Mesenchymal stem cell (in vitro differentiated cells and primary cell): ENCODE measurements around the gene SPATS2.
"Not testable (repeated sequence)": the region's sequence is repeated elsewhere in the genome, so short reads cannot be mapped to it uniquely, and the experiment has no call there.

ENCODE experiments used
- DNase-seq: peaks from one replicate; pipeline ENCODE4 v3.0.0-alpha.2; 2013
- H2AFZ ChIP-seq: one replicate; pipeline ENCODE4 v1.6.1; 2013; ENCODE audit warnings: low read depth, mild to moderate bottlenecking, control low read depth, inconsistent platforms, low read length, moderate library complexity
- H2AK5ac ChIP-seq: 2 replicates; pipeline ENCODE4 v1.6.1; 2013; ENCODE audit warnings: low read length, moderate library complexity, mild to moderate bottlenecking, inconsistent platforms; ENCODE audit not compliant: severe bottlenecking
- H2BK120ac ChIP-seq: one replicate; pipeline ENCODE4 v1.6.1; 2013; ENCODE audit warnings: low read depth, mild to moderate bottlenecking, inconsistent platforms, low read length, moderate library complexity
- H2BK12ac ChIP-seq, 2 experiments: one replicate each; pipeline ENCODE4 v1.6.1; 2013; ENCODE audit warnings: inconsistent platforms in 2 of 2, low read length in 2 of 2, mild to moderate bottlenecking in 2 of 2, moderate library complexity in 2 of 2, control low read depth in 1 of 2
- H2BK15ac ChIP-seq: one replicate; pipeline ENCODE4 v1.6.1; 2013; ENCODE audit warnings: mild to moderate bottlenecking, low read depth, inconsistent platforms; ENCODE audit not compliant: poor library complexity, severe bottlenecking
- H2BK5ac ChIP-seq: 2 replicates; pipeline ENCODE4 v1.6.1; 2013; ENCODE audit warnings: low read depth, mild to moderate bottlenecking, low read length, control low read depth, inconsistent platforms; ENCODE audit not compliant: poor library complexity, severe bottlenecking
- H3K14ac ChIP-seq, 2 experiments: one replicate each; pipeline ENCODE4 v1.6.1; 2013; ENCODE audit warnings: inconsistent platforms in 2 of 2, low read length in 2 of 2, control low read depth in 1 of 2, mild to moderate bottlenecking in 1 of 2, moderate library complexity in 1 of 2
- H3K18ac ChIP-seq, 2 experiments: one replicate each; pipeline ENCODE4 v1.6.1; 2013; ENCODE audit warnings: inconsistent platforms in 2 of 2, low read length in 2 of 2, control low read depth in 1 of 2, low read depth in 1 of 2, mild to moderate bottlenecking in 1 of 2
- H3K23ac ChIP-seq, 2 experiments: one replicate each; pipeline ENCODE4 v1.6.1; 2013; ENCODE audit warnings: inconsistent platforms in 2 of 2, low read length in 2 of 2, mild to moderate bottlenecking in 2 of 2, moderate library complexity in 2 of 2, control low read depth in 1 of 2
- H3K27ac ChIP-seq: 2 replicates; pipeline ENCODE4 v1.5.1; 2013; ENCODE audit warnings: mild to moderate bottlenecking, moderate library complexity, low read length, control low read depth, inconsistent platforms; ENCODE audit not compliant: poor library complexity, severe bottlenecking
- H3K27me3 ChIP-seq, 2 experiments: 2 replicates each; pipeline versions ENCODE4 v1.6.1 to v1.7.0; 2013; ENCODE audit warnings: low read length in 2 of 2, mild to moderate bottlenecking in 2 of 2, moderate library complexity in 2 of 2, control low read depth in 1 of 2, inconsistent platforms in 1 of 2; ENCODE audit not compliant: control insufficient read depth in 1 of 2, insufficient read depth in 1 of 2
- H3K36me3 ChIP-seq, 2 experiments: 2 replicates each; pipeline versions ENCODE4 v1.6.1 to v1.7.0; 2013; ENCODE audit warnings: low read length in 2 of 2, control low read depth in 1 of 2, inconsistent platforms in 1 of 2, low read depth in 1 of 2, mild to moderate bottlenecking in 1 of 2; ENCODE audit not compliant: insufficient read depth in 2 of 2, control insufficient read depth in 1 of 2
- H3K4ac ChIP-seq, 2 experiments: one replicate each; pipeline ENCODE4 v1.6.1; 2013; ENCODE audit warnings: inconsistent platforms in 2 of 2, low read length in 2 of 2, mild to moderate bottlenecking in 2 of 2, moderate library complexity in 2 of 2, control low read depth in 1 of 2, low read depth in 1 of 2
- H3K4me1 ChIP-seq: 2 replicates; pipeline ENCODE4 v1.6.1; 2013; ENCODE audit warnings: low read depth, low read length, control low read depth; ENCODE audit not compliant: control insufficient read depth, insufficient read depth
- H3K4me2 ChIP-seq: 2 replicates; pipeline ENCODE4 v1.6.1; 2013; ENCODE audit warnings: low read length, mild to moderate bottlenecking, inconsistent platforms; ENCODE audit not compliant: poor library complexity, severe bottlenecking
- H3K4me3 ChIP-seq, 2 experiments: 2 replicates each; pipeline versions ENCODE4 v1.5.1 to v1.7.0; 2013; ENCODE audit warnings: low read length in 2 of 2, mild to moderate bottlenecking in 2 of 2, control low read depth in 1 of 2, low read depth in 1 of 2; ENCODE audit not compliant: insufficient read depth in 1 of 2
- H3K79me1 ChIP-seq: replicated peaks from 2 replicates; pipeline ENCODE4 v1.6.1; 2013; ENCODE audit warnings: mild to moderate bottlenecking, control low read depth, low read length, inconsistent platforms; ENCODE audit not compliant: poor library complexity, severe bottlenecking
- H3K9ac ChIP-seq: 2 replicates; pipeline ENCODE4 v1.7.0; 2013; ENCODE audit warnings: mild to moderate bottlenecking, low read length, moderate library complexity
- H3K9me3 ChIP-seq: 2 replicates; pipeline ENCODE4 v1.7.0; 2013; ENCODE audit warnings: mild to moderate bottlenecking, low read length; ENCODE audit not compliant: control insufficient read depth
- H4K8ac ChIP-seq: one replicate; pipeline ENCODE4 v1.6.1; 2013; ENCODE audit warnings: inconsistent platforms, mild to moderate bottlenecking, low read length, moderate library complexity
- H4K91ac ChIP-seq: one replicate; pipeline ENCODE4 v1.6.1; 2013; ENCODE audit warnings: mild to moderate bottlenecking, low read length, inconsistent platforms
- WGBS: methylation state at CpG from one replicate; pipeline ENCODE4 v1.1.7; 2013; ENCODE audit warnings: mixed read lengths; 5-methylcytosine and 5-hydroxymethylcytosine counted together

SPATS2 gene

GRCh38 chr12:49436799-49437198 is 69.5 kb downstream of the SPATS2 start:
- not testable (repeated sequence) for H2BK5ac ChIP-seq, H4K91ac ChIP-seq, H3K4me2 ChIP-seq, H2AFZ ChIP-seq, H3K36me3 ChIP-seq, H3K9ac ChIP-seq, H3K14ac ChIP-seq, H2BK15ac ChIP-seq, H3K27ac ChIP-seq, H3K4me1 ChIP-seq, H3K18ac ChIP-seq, H3K27me3 ChIP-seq, H4K8ac ChIP-seq, H2AK5ac ChIP-seq, H2BK12ac ChIP-seq, H3K4ac ChIP-seq, H2BK120ac ChIP-seq, DNase-seq, H3K4me3 ChIP-seq, H3K23ac ChIP-seq, H3K9me3 ChIP-seq
- WGBS: no CpG with 5 or more reads among the region's 31 CpGs
- peaks cover 13% of the 10 kb centered on the region for H3K79me1 ChIP-seq

DNA sequence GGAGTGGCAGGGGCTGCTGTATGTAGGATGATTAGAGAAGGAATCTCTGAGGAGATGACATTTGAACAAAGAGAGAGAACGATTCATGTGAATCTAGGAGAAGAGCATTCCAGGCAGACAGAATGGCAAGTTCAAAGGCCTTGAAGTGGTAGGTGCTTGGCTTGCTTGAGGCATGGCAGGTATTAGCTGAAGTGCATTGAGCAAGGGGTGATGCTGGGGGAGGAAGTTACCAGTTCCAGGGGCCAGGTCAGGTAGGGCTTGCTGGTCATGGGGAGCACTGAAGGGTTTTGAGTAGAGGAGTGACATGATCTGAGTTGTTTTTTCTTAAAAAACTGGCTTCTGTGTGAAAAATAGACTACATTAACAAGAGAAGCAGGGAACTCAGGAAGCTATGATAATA is 71.8 kb downstream of the SPATS2 start:
- no peak overlapping the region for H3K27ac ChIP-seq
- H3K27me3 ChIP-seq: no peaks in the 10 kb centered on the region
- no peak overlapping the region for H3K9ac ChIP-seq
- H4K91ac ChIP-seq: no peak overlapping the region
- peaks cover 0 to 6% of the 10 kb centered on the region in 2 experiments for H3K36me3 ChIP-seq
- no peak overlapping the region for H2AK5ac ChIP-seq
- no peak overlapping the region for H3K23ac ChIP-seq
- WGBS: 96% methylated on average over 1 of the region's 1 CpG
- H3K9me3 ChIP-seq: no peaks in the 10 kb centered on the region
- H2BK5ac ChIP-seq: no peak overlapping the region
- no peak overlapping the region for H4K8ac ChIP-seq
- no peak for DNase-seq
- no peak overlapping the region for H2AFZ ChIP-seq
- H3K18ac ChIP-seq: no peak overlapping the region
- no peak overlapping the region for H2BK15ac ChIP-seq
- H3K14ac ChIP-seq: no peak overlapping the region
- no peak overlapping the region for H2BK120ac ChIP-seq
- H3K4me3 ChIP-seq: no peak overlapping the region
- no peak overlapping the region for H2BK12ac ChIP-seq
- H3K79me1 ChIP-seq: peaks cover 15% of the 10 kb centered on the region
- H3K4me2 ChIP-seq: no peak overlapping the region
- H3K4ac ChIP-seq: no peak overlapping the region
- no peaks in the 10 kb centered on the region for H3K4me1 ChIP-seq

DNA sequence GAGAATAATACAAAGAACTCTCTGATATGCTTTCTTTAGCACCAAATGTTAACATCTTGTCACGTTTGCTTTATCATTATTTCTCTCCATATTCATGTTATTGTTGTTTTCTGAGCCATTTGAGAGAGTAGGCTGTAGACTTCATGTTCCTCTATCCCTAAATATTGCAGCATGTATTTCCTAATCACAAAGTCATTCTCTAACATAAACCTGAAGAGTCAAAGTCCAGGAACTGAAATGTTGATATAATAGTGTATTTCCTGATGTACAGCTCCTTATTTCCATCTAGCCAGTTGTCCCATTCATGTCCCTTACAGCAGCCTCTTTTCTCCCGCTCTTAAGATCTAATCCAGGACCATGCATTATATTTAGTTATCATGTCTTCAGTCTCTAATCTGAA is 72.8 kb downstream of the SPATS2 start:
- Histone ChIP-seq H2BK15ac (no peak overlapping the region), H4K8ac (no peak overlapping the region), H3K27me3 (no peaks in the 10 kb centered on the region), H3K4me1 (no peaks in the 10 kb centered on the region), H3K79me1 (peaks cover 17% of the 10 kb centered on the region), H2BK5ac (no peak overlapping the region), H2BK120ac (no peak overlapping the region), H3K4me2 (no peak overlapping the region), H3K4ac (no peak overlapping the region), H2BK12ac (no peak overlapping the region), H3K18ac (no peak overlapping the region), H3K36me3 (peaks cover 3 to 6% of the 10 kb centered on the region in 2 experiments), H3K4me3 (no peak overlapping the region), H3K23ac (no peak overlapping the region), H2AK5ac (no peak overlapping the region), H3K14ac (no peak overlapping the region), H3K9me3 (no peaks in the 10 kb centered on the region), H4K91ac (no peak overlapping the region), H2AFZ (no peak overlapping the region), H3K27ac (no peak overlapping the region), H3K9ac (no peak overlapping the region)
- WGBS: 100% methylated on average over 1 of the region's 2 CpGs
- no peak for DNase-seq

DNA sequence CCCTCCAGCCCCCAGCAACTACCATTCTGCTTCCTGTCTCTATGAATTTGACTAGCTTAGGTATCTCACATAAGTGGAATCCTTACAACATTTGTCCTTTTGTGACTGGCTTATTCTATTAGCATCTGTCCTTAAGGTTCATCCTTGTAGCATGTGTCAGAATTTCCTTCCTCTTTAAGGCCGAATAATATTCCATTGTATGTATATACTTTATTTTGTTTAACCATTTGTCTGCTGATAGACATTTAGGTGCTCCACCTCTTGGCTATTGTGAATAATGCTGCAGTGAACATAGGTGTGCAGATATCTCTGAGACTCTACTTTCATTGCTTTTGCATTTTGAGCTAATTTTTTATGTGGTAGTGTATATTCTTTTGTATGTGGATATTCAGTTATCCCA is 75.7 kb downstream of the SPATS2 start:
- H4K91ac ChIP-seq: no peak overlapping the region
- H3K4me3 ChIP-seq: no peak overlapping the region
- H3K18ac ChIP-seq: no peak overlapping the region
- no peaks in the 10 kb centered on the region for H3K9me3 ChIP-seq
- H2BK15ac ChIP-seq: no peak overlapping the region
- H4K8ac ChIP-seq: no peak overlapping the region
- no peak for DNase-seq
- WGBS: no CpG with 5 or more reads among the region's 1 CpG
- H3K27ac ChIP-seq: no peak overlapping the region
- H3K27me3 ChIP-seq: no peaks in the 10 kb centered on the region
- no peak overlapping the region for H2BK12ac ChIP-seq
- no peaks in the 10 kb centered on the region for H3K4me1 ChIP-seq
- no peak overlapping the region for H3K14ac ChIP-seq
- H3K4me2 ChIP-seq: no peak overlapping the region
- H3K9ac ChIP-seq: no peak overlapping the region
- no peak overlapping the region for H2BK5ac ChIP-seq
- no peak overlapping the region for H2AFZ ChIP-seq
- H2AK5ac ChIP-seq: no peak overlapping the region
- H3K79me1 ChIP-seq: peaks cover 26% of the 10 kb centered on the region
- no peak overlapping the region for H3K4ac ChIP-seq
- H2BK120ac ChIP-seq: no peak overlapping the region
- peaks cover 3 to 6% of the 10 kb centered on the region in 2 experiments for H3K36me3 ChIP-seq
- no peak overlapping the region for H3K23ac ChIP-seq
